Endodermal cell (in vitro differentiated cells): ENCODE results near the gene ARID1A. TPM values are rescaled to one million over a fixed set of nuclear protein-coding genes. Genes with fewer than 3 reads are reported as not detected.
A peak's percentile ranks its signal among the peaks of the same experiment; 100 is the strongest.

Experiments used
- DNase-seq: peaks from one replicate; pipeline ENCODE4 v3.0.0-alpha.2; 2017
- H3K27ac ChIP-seq: 2 replicates; pipeline ENCODE4 v1.5.1; 2013; ENCODE audit warnings: mild to moderate bottlenecking, low read depth, low read length, moderate library complexity
- H3K27me3 ChIP-seq: 2 replicates; pipeline ENCODE4 v1.6.1; 2013; ENCODE audit warnings: mild to moderate bottlenecking, low read length, moderate library complexity; ENCODE audit not compliant: insufficient read depth, control insufficient read depth, poor library complexity, severe bottlenecking
- H3K36me3 ChIP-seq: 2 replicates; pipeline ENCODE4 v1.7.0; 2013; ENCODE audit warnings: mild to moderate bottlenecking, low read length, moderate library complexity; ENCODE audit not compliant: control insufficient read depth, insufficient read depth
- H3K4me1 ChIP-seq: one replicate; pipeline ENCODE4 v1.7.0; 2013; ENCODE audit warnings: low read length; ENCODE audit not compliant: control insufficient read depth, insufficient read depth
- H3K4me3 ChIP-seq: 2 replicates; pipeline ENCODE4 v1.5.1; 2013; ENCODE audit warnings: mild to moderate bottlenecking, low read length, moderate library complexity
- H3K9ac ChIP-seq: 2 replicates; pipeline ENCODE4 v1.6.1; 2013; ENCODE audit warnings: mild to moderate bottlenecking, low read length, moderate library complexity; ENCODE audit not compliant: poor library complexity, severe bottlenecking; ENCODE audit errors: extremely low read depth
- H3K9me3 ChIP-seq: 2 replicates; pipeline ENCODE4 v1.6.1; 2013; ENCODE audit warnings: mild to moderate bottlenecking, low read length, moderate library complexity; ENCODE audit not compliant: control insufficient read depth
- H3K27ac Mint-ChIP-seq: 2 replicates; pipeline ENCODE4 v1.8.0; 2020; ENCODE audit warnings: mixed read lengths
- H3K27me3 Mint-ChIP-seq: 2 replicates; pipeline ENCODE4 v1.8.0; 2021; ENCODE audit warnings: mild to moderate bottlenecking, mixed read lengths; ENCODE audit not compliant: insufficient read depth
- H3K36me3 Mint-ChIP-seq: 2 replicates; pipeline ENCODE4 v1.8.0; 2020; ENCODE audit warnings: low read depth, mixed read lengths
- H3K4me1 Mint-ChIP-seq: 2 replicates; pipeline ENCODE4 v1.8.0; 2020; ENCODE audit warnings: mixed read lengths
- H3K4me3 Mint-ChIP-seq: 2 replicates; pipeline ENCODE4 v1.8.0; 2020; ENCODE audit warnings: mild to moderate bottlenecking, moderate library complexity, mixed read lengths
- H3K9me3 Mint-ChIP-seq: 2 replicates; pipeline ENCODE4 v1.8.0; 2020; ENCODE audit warnings: mild to moderate bottlenecking, mixed read lengths
- WGBS, 2 experiments: methylation state at CpG; one replicate each; pipeline versions ENCODE4 v1.1.5 to v1.1.7; 2013; ENCODE audit warnings: missing lambda C conversion rate in 2 of 2, mixed read lengths in 1 of 2; ENCODE audit not compliant: insufficient coverage in 1 of 2, insufficient read length in 1 of 2; 5-methylcytosine and 5-hydroxymethylcytosine counted together
- total RNA-seq, 2 donors: library from RNA; stranded (reverse); fragmentation: NEBNext Ultra II Directional in 1 of 2; extraction: Animal tissue kit (Norgen Biotek cat#: 25700) in 1 of 2; gene quantifications; 2 replicates in 1 of 2; 3 replicates in 1 of 2; pipeline ENCODE4 v1.2.1, GENCODE V29; 2021
- TF ChIP-seq, protein P1 (sequence below): fragments of 200-600 bp; sonication (generic); conservative IDR thresholded peaks from 2 replicates; pipeline ENCODE4 v1.5.0; 2021; ENCODE audit warnings: antibody characterized with exemption, mild to moderate bottlenecking

ARID1A gene
- total RNA-seq, 2 donors from 2014 or later: 118 to 128 TPM

DNA sequence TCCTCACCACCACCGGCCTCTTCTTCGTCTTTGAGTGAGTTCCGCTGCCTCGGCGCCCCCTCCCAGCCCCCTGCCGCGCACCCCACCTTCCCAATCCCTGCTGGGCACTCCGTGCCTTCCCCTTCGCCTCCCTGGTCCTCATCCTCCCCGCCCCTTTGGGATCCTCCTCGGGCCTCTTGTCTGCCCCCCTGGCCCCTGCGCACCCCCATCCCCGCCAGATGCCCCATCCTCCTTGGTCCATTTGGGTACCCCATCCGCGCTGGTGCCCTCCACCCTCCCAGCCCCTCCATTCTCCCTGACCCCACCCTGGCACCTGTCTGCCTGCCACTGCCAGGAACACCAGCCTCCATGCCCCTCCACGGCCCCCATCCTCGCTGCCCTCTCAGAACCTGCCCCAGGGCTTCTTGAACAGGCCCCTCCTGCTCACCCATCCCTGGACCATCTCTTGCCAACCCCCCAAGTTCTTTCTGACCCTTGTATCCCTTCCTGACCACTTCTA is 131.3 kb downstream of the ARID1A start:
- peaks cover 16% of the 10 kb centered on the region for H3K36me3 ChIP-seq
- peak overlapping the region; percentile 39 for H3K9ac ChIP-seq
- peaks cover 6% of the 10 kb centered on the region for H3K4me1 ChIP-seq
- peaks cover 46% of the 10 kb centered on the region for H3K4me1 Mint-ChIP-seq
- 9% methylated on average over 17 of the region's 17 CpGs; no CpG with 5 or more reads in 1 of the 2 experiments for WGBS, 2 experiments
- no peak for DNase-seq
- H3K27me3 ChIP-seq: no peaks in the 10 kb centered on the region
- peaks cover 7% of the 10 kb centered on the region for H3K36me3 Mint-ChIP-seq
- no peak overlapping the region for H3K27ac Mint-ChIP-seq
- peaks cover 3% of the 10 kb centered on the region for H3K9me3 Mint-ChIP-seq
- peak overlapping the region; percentile 86 for H3K4me3 ChIP-seq
- no peaks in the 10 kb centered on the region for H3K9me3 ChIP-seq
- no peak overlapping the region for H3K27ac ChIP-seq
- TF ChIP-seq, protein P1, sequence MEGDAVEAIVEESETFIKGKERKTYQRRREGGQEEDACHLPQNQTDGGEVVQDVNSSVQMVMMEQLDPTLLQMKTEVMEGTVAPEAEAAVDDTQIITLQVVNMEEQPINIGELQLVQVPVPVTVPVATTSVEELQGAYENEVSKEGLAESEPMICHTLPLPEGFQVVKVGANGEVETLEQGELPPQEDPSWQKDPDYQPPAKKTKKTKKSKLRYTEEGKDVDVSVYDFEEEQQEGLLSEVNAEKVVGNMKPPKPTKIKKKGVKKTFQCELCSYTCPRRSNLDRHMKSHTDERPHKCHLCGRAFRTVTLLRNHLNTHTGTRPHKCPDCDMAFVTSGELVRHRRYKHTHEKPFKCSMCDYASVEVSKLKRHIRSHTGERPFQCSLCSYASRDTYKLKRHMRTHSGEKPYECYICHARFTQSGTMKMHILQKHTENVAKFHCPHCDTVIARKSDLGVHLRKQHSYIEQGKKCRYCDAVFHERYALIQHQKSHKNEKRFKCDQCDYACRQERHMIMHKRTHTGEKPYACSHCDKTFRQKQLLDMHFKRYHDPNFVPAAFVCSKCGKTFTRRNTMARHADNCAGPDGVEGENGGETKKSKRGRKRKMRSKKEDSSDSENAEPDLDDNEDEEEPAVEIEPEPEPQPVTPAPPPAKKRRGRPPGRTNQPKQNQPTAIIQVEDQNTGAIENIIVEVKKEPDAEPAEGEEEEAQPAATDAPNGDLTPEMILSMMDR: no peak
- H3K27me3 Mint-ChIP-seq: no peaks in the 10 kb centered on the region
- peak overlapping the region; percentile 78 for H3K4me3 Mint-ChIP-seq

DNA sequence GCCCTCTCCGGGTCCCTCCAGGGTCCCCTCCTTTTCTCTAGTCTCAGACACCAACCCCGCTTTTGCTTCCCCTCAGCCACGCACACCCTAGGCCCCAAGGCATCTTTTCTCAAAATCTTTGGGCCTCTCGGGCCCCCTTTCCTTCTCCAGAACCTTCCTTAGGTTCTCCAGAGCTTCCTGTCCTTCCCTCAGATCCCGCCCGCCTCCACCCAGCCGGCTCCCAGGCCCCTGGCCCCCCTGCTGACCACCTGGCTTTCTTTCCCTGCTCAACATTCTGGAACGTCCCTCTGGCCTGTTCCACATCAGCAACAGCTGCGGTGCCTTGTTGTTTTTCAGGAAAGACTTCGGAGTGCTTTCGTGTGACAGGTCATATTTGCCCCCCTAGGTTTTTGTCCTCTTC is 131.8 kb downstream of the ARID1A start:
- Histone ChIP-seq H3K36me3 (peaks cover 21% of the 10 kb centered on the region), H3K4me3 (peak overlapping the region; percentile 86), H3K4me1 (peaks cover 6% of the 10 kb centered on the region), H3K9ac (peak overlapping the region; percentile 39), H3K27me3 (no peaks in the 10 kb centered on the region), H3K9me3 (no peaks in the 10 kb centered on the region), H3K27ac (no peak overlapping the region)
- no peak overlapping the region for H3K27ac Mint-ChIP-seq
- peak overlapping the region; percentile 78 for H3K4me3 Mint-ChIP-seq
- DNase-seq: peak; percentile 71
- H3K9me3 Mint-ChIP-seq: peaks cover 3% of the 10 kb centered on the region
- TF ChIP-seq, protein P1: no peak
- H3K4me1 Mint-ChIP-seq: peaks cover 50% of the 10 kb centered on the region
- no peaks in the 10 kb centered on the region for H3K27me3 Mint-ChIP-seq
- WGBS, 2 experiments: 57% methylated on average over 11 of the region's 11 CpGs
- peaks cover 12% of the 10 kb centered on the region for H3K36me3 Mint-ChIP-seq

DNA sequence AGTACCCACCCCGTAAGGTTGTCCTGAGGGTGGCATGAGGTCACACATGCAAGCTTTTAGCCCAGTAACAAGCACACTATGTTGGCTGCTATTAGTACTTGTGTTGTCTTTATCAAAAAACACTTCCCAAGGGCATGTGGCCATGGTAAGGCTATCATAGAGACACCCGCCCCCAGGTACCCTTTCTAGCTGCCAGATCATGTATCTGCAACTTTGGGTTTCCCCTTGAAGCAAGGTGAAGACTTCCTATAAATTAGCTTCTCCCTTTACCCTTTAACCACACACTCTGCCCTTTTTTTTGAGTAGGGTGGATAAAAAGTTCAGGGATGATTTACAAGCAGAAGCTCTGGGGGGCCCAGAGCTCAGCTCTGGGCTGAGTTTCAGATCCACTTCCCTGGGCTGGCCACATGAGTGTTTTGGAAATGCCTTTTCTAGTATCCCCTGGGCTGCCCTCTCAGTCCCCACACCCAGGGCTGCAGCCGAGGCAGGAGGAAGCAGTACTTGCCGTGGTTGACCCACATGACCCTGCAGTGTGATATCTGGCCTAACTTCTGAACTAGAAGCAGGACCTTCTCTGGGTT is 132.7 kb downstream of the ARID1A start:
- Mint-ChIP-seq H3K27me3 (no peaks in the 10 kb centered on the region), H3K9me3 (no peaks in the 10 kb centered on the region), H3K36me3 (peaks cover 19% of the 10 kb centered on the region), H3K27ac (no peak overlapping the region), H3K4me1 (peaks cover 50% of the 10 kb centered on the region), H3K4me3 (peak overlapping the region; percentile 78)
- 84% methylated on average over 4 of the region's 4 CpGs; no CpG with 5 or more reads in 1 of the 2 experiments for WGBS, 2 experiments
- TF ChIP-seq, protein P1: no peak
- Histone ChIP-seq H3K36me3 (peaks cover 30% of the 10 kb centered on the region), H3K9ac (no peak overlapping the region), H3K4me3 (peak overlapping the region; percentile 40), H3K27me3 (no peaks in the 10 kb centered on the region), H3K9me3 (no peaks in the 10 kb centered on the region), H3K4me1 (peaks cover 6% of the 10 kb centered on the region), H3K27ac (no peak overlapping the region)
- no peak for DNase-seq
